Neural progenitor cell (in vitro differentiated cells): Measurements from ENCODE around the gene INPP4B.

Experiments
- CTCF ChIP-seq: fragments of 200-600 bp; sonication (generic); IDR thresholded peaks from 2 replicates; pipeline ENCODE4 v1.5.1; 2017; ENCODE audit warnings: antibody characterized with exemption, mild to moderate bottlenecking
- EZH2 ChIP-seq: fragments of 200-600 bp; sonication (generic); IDR thresholded peaks from 2 replicates; pipeline ENCODE4 v1.6.1; 2017; ENCODE audit warnings: antibody characterized with exemption, mild to moderate bottlenecking, moderate library complexity

GRCh38 chr4:142126890-142127497, 719.1 kb downstream of the INPP4B start:
- TF ChIP-seq EZH2 (no peak), CTCF (peak; percentile 97)
